ENCODE measurements around the gene LYPD3.

The LYPD3 gene

DNA sequence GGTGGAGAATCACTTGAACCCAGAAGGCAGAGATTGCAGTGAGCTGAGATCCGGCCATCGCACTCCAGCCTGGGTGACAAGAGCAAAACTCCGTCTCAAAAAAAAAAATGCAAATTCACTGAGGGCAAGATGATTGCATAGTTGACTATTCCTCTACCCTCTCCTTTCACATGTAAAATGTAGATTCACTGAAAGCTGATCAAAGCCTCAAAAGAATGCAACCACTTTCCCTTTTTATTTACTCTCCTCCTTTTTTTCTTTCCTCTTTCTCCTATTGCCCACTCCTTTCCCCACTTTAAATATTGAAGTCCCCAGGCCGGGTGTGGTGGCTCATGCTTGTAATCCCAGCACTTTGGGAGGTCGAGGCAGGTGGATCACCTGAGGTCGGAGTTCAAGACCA lies 44.5 kb downstream of the LYPD3 start:
- TF ChIP-seq, protein P1, sequence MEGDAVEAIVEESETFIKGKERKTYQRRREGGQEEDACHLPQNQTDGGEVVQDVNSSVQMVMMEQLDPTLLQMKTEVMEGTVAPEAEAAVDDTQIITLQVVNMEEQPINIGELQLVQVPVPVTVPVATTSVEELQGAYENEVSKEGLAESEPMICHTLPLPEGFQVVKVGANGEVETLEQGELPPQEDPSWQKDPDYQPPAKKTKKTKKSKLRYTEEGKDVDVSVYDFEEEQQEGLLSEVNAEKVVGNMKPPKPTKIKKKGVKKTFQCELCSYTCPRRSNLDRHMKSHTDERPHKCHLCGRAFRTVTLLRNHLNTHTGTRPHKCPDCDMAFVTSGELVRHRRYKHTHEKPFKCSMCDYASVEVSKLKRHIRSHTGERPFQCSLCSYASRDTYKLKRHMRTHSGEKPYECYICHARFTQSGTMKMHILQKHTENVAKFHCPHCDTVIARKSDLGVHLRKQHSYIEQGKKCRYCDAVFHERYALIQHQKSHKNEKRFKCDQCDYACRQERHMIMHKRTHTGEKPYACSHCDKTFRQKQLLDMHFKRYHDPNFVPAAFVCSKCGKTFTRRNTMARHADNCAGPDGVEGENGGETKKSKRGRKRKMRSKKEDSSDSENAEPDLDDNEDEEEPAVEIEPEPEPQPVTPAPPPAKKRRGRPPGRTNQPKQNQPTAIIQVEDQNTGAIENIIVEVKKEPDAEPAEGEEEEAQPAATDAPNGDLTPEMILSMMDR (IDR thresholded peaks at IDR 0.05; ENCODE audit: low read depth, low read length): no peak
- DNase-seq (ENCODE audit: low read depth in 2 of 2): no peak
- H3K4me3 ChIP-seq (replicated peaks in 1 of 2; ENCODE audit: low read depth in 2 of 2, low read length in 2 of 2): no peak overlapping the region

DNA sequence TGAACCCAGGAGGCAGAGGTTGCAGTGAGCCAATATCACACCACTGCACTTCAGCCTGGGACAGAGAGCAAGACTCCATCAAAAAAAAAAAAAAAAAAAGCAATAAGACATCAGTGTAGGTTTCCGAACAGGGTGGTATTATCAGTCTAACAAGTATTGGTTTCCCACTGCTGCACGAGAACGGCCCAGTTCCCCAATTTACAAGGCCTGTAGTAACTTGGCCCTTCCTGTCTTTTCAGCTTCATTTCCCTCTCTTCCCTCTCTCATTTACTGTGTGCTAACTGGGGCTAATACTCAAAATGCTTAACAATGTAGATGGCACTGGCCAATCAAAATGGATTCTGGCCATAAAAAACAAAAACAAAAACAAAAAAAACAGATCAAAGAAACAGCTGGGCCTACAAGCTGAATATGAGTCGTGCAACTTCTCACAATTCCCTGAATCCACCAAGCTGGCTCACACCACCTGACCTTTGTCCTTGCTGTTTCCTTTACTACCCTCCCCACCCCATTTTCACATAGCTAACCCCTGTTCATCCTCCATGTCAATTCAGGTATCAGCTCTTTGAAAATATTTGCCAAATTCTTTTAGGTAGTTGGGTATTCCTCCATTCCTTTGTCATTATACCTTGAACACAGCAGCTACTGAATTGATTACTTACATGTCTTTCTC lies 48.3 kb downstream of the LYPD3 start:
- TF ChIP-seq, protein P1 (IDR thresholded peaks at IDR 0.05; ENCODE audit: low read depth, low read length): no peak
- no peak for DNase-seq (ENCODE audit: low read depth in 2 of 2)
- no peak overlapping the region for H3K4me3 ChIP-seq (replicated peaks in 1 of 2; ENCODE audit: low read depth in 2 of 2, low read length in 2 of 2)

DNA sequence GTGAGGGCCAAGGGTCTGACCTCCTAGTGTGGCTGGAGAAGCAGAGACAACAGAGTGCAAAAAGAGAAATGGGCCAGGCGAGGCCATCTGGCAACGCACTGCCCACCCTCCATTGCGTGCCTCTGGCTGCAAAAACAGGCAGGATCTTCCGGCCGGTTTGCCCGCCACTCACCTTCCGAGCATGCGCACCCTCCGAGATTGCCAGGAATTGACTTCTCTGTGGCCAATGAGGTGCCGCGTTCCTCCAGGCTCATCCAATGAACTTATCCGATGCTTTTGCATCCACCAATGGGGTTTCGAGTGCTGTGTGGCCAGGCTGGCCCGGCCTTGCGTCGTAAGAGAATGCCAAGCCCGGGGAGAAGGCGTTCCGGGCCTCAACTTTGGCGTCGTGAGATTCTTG lies 50.9 kb downstream of the LYPD3 start, which contains the start of gene TEX101:
Gene TEX101, plus strand, starts transcription at position 337 of the 400 bp plus-strand sequence. CDS start 1,030 bp downstream, outside the sequence.
- TF ChIP-seq, protein P1 (IDR thresholded peaks at IDR 0.05; ENCODE audit: low read depth, low read length): no peak
- no peak within 1 kb of the TSS for H3K4me3 ChIP-seq (replicated peaks in 1 of 2; ENCODE audit: low read depth in 2 of 2, low read length in 2 of 2)

DNA sequence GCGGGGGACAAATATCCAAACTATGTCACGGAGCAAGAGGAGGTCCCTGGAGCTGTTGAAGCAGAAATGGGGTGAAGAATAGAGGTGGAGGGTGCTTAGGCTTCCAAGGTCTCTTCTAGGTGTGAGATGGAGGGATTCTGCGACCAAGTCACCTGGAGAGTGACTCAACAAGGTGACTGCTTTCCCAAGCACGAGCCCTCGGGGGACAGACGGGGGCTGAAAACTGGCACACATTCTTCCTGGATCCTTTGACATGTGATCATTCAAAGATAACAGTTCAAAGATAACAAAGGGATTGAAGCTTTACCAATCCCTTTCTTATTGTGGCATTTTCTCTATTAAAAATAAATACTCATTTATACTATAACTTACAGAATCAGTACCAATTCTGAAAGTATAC lies 53.0 kb downstream of the LYPD3 start:
- TF ChIP-seq, protein P1 (IDR thresholded peaks at IDR 0.05; ENCODE audit: low read depth, low read length): no peak
- no peak overlapping the region for H3K4me3 ChIP-seq (replicated peaks in 1 of 2; ENCODE audit: low read depth in 2 of 2, low read length in 2 of 2)
- no peak for DNase-seq (ENCODE audit: low read depth in 2 of 2)

More for the DNA sequence above, 50.9 kb downstream of the LYPD3 start, which contains the start of gene TEX101:
- DNase-seq (ENCODE audit: low read depth in 2 of 2): no peak

All from cardiac fibroblast (primary cell).